ENCODE measurements around the gene SMIM36.

GRCh38 chr17:55441544-55441943, 69.7 kb downstream of the SMIM36 start:
- TF ChIP-seq CTCF (IDR thresholded peaks at IDR 0.05; ENCODE audit: insufficient read depth, low read length, poor library complexity, severe bottlenecking) (no peak), EZH2phosphoT487 (conservative IDR thresholded peaks at IDR 0.05; ENCODE audit: low read length) (no peak)

Measured in SU-DHL-6 (cell line).